Activated CD8-positive, alpha-beta T cell treated with anti-CD3 and anti-CD28 coated beads, Interleukin-2, amount 10 ng/mL, durations not matched to agents 7 days and 5 days (primary cell): ENCODE measurements around the gene PRR23C. TPM values are rescaled to one million over a fixed set of nuclear protein-coding genes. Genes with fewer than 3 reads are reported as not detected.

Experiments used
- total RNA-seq, 2 experiments: library from RNA; stranded (reverse); gene quantifications; one replicate each; pipeline ENCODE4 v1.2.3, GENCODE V29; 2021

Gene PRR23C
- total RNA-seq, 2 experiments from 2014 or later = not detected

Other genes starting within 250 kb of the PRR23C start
- 1 to 10 TPM; 3.6 to 4.1 TPM for gene PIK3CB, start 210.0 kb downstream of the PRR23C start, total RNA-seq
- gene FOXL2, start 97.8 kb downstream of the PRR23C start, total RNA-seq = not detected
- gene FOXL2NB, start 97.7 kb downstream of the PRR23C start, total RNA-seq = not detected
- gene PRR23A, start 38.6 kb downstream of the PRR23C start, total RNA-seq = not detected
- not detected for gene PRR23B, start 24.0 kb downstream of the PRR23C start, total RNA-seq